Measurements from ENCODE around the gene WDR13.
"Not testable (repeated sequence)": the region's sequence is repeated elsewhere in the genome, so short reads cannot be mapped to it uniquely, and the experiment has no call there.

The WDR13 gene

DNA sequence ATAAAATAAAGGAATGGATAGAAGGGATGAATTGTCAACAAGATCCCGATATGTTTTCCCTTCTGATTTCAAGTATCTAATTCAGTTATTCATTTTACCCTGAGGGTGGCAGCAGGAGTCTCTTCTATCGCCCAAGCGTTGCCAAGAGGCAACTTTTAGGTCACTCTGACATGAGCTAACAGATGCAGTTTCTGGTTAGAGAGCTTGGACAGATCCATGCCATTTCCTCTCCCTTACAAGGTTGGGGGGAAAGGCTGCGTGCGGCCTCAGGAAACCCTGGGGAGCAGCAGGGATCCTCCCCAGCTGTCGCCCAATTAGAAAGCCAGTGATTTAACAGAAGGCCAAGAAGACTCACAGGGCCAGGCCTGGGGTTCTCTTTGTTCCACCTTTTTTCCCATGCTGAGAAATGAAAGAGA lies 51.1 kb downstream of the WDR13 start:
- Histone ChIP-seq H3K4me3 (ENCODE audit: low read depth in 1 of 2, low read length in 2 of 2) (no peak overlapping the region), H3K9ac (ENCODE audit: low read depth in 1 of 2, low read length in 2 of 2) (no peak overlapping the region), H3K36me3 (ENCODE audit: control insufficient read depth in 1 of 2, insufficient read depth in 2 of 2, low read length in 2 of 2) (no peaks in the 10 kb centered on the region), H3K9me3 (ENCODE audit: control insufficient read depth in 1 of 2, low read length in 2 of 2) (no peaks in the 10 kb centered on the region), H3K27ac (ENCODE audit: low read depth, low read length) (no peak overlapping the region), H3K4me1 (ENCODE audit: control insufficient read depth in 1 of 2, insufficient read depth in 2 of 2, low read length in 2 of 2) (no peaks in the 10 kb centered on the region), H3K27me3 (ENCODE audit: control insufficient read depth in 1 of 2, insufficient read depth in 2 of 2, low read length in 2 of 2) (no peaks in the 10 kb centered on the region)

DNA sequence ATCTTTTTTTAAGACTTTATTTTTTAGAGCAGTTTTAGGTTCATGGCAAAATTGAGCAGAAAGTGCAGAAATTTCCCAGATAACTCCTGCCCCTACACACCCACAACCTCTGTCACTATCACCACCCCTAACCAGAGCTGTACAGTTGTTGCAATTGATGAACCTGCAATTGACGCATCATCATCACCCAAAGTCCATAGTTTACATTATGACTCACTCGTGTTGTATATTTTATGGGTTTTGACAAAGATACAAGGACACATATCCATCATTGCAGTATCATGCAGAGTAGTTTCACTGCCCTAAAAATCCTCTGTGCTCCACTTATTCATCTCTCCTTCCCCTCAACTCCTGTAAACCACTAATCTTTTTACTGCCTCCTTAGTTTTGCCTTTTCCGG lies 51.8 kb downstream of the WDR13 start:
- Histone ChIP-seq H3K36me3 (ENCODE audit: control insufficient read depth in 1 of 2, insufficient read depth in 2 of 2, low read length in 2 of 2) (no peaks in the 10 kb centered on the region), H3K4me1 (ENCODE audit: control insufficient read depth in 1 of 2, insufficient read depth in 2 of 2, low read length in 2 of 2) (no peaks in the 10 kb centered on the region), H3K27ac (ENCODE audit: low read depth, low read length) (no peak overlapping the region), H3K9ac (ENCODE audit: low read depth in 1 of 2, low read length in 2 of 2) (no peak overlapping the region), H3K9me3 (ENCODE audit: control insufficient read depth in 1 of 2, low read length in 2 of 2) (no peaks in the 10 kb centered on the region), H3K4me3 (ENCODE audit: low read depth in 1 of 2, low read length in 2 of 2) (no peak overlapping the region), H3K27me3 (ENCODE audit: control insufficient read depth in 1 of 2, insufficient read depth in 2 of 2, low read length in 2 of 2) (no peaks in the 10 kb centered on the region)

DNA sequence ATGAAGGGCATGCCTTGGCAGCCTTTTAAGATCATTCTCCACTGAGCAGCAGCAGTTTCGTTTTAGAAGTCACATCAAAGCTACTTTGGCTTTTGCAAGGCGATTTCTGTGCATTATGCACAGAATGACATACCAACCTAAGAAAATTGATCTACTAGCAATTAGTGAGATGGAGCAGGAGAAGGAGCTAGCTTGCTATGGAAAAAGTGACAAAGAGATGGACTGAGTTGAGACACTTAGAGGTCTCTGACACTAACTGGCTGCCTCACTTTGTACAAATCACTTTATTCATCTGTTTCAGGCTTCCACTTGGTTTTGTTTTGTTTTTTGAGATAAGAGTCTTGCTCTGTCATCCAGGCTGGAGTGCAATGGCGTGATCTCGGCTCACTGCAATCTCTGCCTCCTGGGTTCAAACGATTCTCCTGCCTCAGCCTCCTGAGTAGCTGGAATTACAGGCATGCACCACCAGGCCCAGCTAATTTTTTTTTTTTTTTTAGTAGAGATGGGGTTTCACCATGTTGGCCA lies 54.8 kb downstream of the WDR13 start:
- H3K9ac ChIP-seq (ENCODE audit: low read depth in 1 of 2, low read length in 2 of 2); H3K36me3 ChIP-seq (ENCODE audit: control insufficient read depth in 1 of 2, insufficient read depth in 2 of 2, low read length in 2 of 2); H3K27ac ChIP-seq (ENCODE audit: low read depth, low read length); H3K9me3 ChIP-seq (ENCODE audit: control insufficient read depth in 1 of 2, low read length in 2 of 2); H3K4me1 ChIP-seq (ENCODE audit: control insufficient read depth in 1 of 2, insufficient read depth in 2 of 2, low read length in 2 of 2); H3K4me3 ChIP-seq (ENCODE audit: low read depth in 1 of 2, low read length in 2 of 2); H3K27me3 ChIP-seq (ENCODE audit: control insufficient read depth in 1 of 2, insufficient read depth in 2 of 2, low read length in 2 of 2): not testable (repeated sequence)

DNA sequence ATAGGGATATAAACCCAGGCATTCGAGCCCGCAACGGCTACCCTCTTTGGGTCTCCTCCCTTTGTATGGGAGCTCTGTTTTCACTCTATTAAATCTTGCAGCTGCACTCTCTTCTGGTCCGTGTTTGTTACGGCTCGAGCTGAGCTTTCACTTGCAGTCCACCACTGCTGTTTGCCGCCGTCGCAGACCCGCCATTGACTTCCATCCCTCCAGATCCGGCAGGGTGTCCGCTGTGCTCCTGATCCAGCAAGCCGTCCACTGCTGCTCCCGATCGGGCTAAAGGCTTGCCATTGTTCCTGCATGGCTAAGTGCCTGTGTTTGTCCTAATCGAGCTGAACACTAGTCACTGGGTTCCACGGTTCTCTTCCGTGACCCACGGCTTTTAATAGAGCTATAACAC lies 57.5 kb downstream of the WDR13 start:
- H3K4me3 ChIP-seq (ENCODE audit: low read depth in 1 of 2, low read length in 2 of 2); H3K27ac ChIP-seq (ENCODE audit: low read depth, low read length); H3K9ac ChIP-seq (ENCODE audit: low read depth in 1 of 2, low read length in 2 of 2); H3K4me1 ChIP-seq (ENCODE audit: control insufficient read depth in 1 of 2, insufficient read depth in 2 of 2, low read length in 2 of 2); H3K27me3 ChIP-seq (ENCODE audit: control insufficient read depth in 1 of 2, insufficient read depth in 2 of 2, low read length in 2 of 2); H3K9me3 ChIP-seq (ENCODE audit: control insufficient read depth in 1 of 2, low read length in 2 of 2); H3K36me3 ChIP-seq (ENCODE audit: control insufficient read depth in 1 of 2, insufficient read depth in 2 of 2, low read length in 2 of 2): not testable (repeated sequence)
